Esophagus squamous epithelium (tissue), 4 donors: Measurements from ENCODE around the gene UBE3B.

Experiments used
- POLR2A ChIP-seq, 4 donors: fragments of 450-650 bp; IDR thresholded peaks; one replicate each; pipeline ENCODE4 v1.6.1; 2017; ENCODE audit warnings: antibody characterized with exemption in 4 of 4, mild to moderate bottlenecking in 4 of 4, moderate library complexity in 3 of 4
- TF ChIP-seq, protein P1 (sequence below), 6 experiments: fragments of 450-650 bp in 4 of 6; fragments of 200-600 bp in 2 of 6; sonication (generic) in 2 of 6; IDR thresholded peaks; one replicate each; pipeline ENCODE4 v1.5.1; 2016 to 2019; ENCODE audit warnings: antibody characterized with exemption in 6 of 6, mild to moderate bottlenecking in 4 of 6, moderate library complexity in 4 of 6

DNA sequence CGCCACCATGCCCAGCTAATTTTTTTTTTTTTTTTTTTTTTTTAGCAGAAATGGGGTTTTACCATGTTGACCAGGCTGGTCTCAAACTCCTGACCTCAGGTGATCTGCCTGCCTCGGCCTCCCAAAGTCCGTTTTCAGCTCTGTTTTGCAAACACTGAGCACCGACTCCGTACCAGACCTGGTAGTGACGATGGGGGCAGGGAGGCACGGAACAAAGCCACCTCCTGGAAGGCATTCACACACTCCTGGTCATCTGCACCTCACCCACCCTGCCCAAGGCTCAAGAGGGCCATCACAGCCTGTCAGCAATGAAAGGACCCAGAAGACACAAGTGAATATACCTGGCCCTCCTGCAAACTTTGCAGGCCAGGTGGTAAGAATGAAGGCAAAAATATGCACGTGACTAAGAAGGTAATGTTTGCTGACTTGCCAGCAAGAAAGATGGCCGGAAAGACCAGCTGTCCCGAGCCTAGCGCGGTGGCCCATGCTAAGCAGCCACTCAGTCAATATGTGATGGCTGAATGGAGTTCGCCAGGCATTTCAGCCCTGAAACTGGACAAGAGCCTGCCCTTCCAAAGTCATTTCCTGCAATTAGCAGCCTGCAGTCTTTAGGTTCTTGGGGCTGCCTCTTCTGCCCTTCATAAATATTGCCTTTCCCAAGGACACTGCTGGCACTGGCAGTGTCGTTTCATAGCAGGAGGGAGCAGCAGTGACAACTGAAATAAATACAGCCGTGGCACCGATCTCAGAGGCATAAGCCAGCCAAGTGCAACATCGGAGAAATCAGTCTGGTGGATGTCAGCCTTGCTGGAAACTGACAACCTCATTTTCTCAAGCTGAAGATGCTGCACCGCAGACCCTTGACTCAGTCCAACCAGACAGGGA lies 78.2 kb downstream of the UBE3B start:
- no peak for TF ChIP-seq POLR2A (IDR thresholded peaks at IDR 0.05)
- TF ChIP-seq, protein P1, sequence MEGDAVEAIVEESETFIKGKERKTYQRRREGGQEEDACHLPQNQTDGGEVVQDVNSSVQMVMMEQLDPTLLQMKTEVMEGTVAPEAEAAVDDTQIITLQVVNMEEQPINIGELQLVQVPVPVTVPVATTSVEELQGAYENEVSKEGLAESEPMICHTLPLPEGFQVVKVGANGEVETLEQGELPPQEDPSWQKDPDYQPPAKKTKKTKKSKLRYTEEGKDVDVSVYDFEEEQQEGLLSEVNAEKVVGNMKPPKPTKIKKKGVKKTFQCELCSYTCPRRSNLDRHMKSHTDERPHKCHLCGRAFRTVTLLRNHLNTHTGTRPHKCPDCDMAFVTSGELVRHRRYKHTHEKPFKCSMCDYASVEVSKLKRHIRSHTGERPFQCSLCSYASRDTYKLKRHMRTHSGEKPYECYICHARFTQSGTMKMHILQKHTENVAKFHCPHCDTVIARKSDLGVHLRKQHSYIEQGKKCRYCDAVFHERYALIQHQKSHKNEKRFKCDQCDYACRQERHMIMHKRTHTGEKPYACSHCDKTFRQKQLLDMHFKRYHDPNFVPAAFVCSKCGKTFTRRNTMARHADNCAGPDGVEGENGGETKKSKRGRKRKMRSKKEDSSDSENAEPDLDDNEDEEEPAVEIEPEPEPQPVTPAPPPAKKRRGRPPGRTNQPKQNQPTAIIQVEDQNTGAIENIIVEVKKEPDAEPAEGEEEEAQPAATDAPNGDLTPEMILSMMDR (IDR thresholded peaks at IDR 0.05): no peak
